ENCODE measurements around the gene TEKT3. TPM values are rescaled to one million over a fixed set of nuclear protein-coding genes. Genes with fewer than 3 reads are reported as not detected.

TEKT3 gene
- total and polyA plus RNA-seq, 2 of the 4 experiments (the other 2 are of a cell fraction) = 0.15 TPM; not detected in 1

DNA sequence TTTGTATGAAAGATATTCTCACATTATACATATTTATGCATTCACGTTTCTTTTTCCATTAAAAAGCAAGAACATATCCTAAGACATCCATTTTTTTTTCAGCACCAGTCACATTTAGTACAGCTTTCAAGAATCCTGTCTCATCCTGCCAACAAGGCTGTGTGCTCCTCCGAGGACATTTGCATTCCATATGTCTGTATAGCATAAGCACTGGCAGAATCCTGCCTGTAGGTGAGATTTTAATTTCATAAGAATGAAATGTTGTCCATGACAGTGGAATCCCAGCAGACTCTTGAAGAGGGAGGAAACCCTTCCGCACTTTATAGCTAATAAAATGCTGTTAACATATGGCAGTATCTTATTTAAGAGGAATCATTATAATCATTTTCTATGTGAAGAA, 73.4 kb downstream of the TEKT3 start:
- H4K20me1 ChIP-seq (ENCODE audit: insufficient read depth, low read length) = 0 out of 2 replicates have a peak, but pooled peaks cover 5% of the 10 kb centered on the region
- POLR2A ChIA-PET (ENCODE audit: unreplicated experiment) = interaction anchor here (0.6 kb wide), 1 partner anchor 165 kb away, joined by 4 read pairs; no protein-coding TSS in a partner anchor
- no peak overlapping the region for H2BK120ac ChIP-seq (ENCODE audit: low read depth, low read length)
- H2AK9ac ChIP-seq (replicated peaks; ENCODE audit: low read depth, low read length, poor library complexity) = no peak overlapping the region
- no peak overlapping the region for H3K4ac ChIP-seq (ENCODE audit: low read depth, low read length)
- intact Hi-C loops (cut with micrococcal nuclease) (loop anchor here (10.0 kb wide), 1 partner anchor 77 kb away; the partner anchor contains the start of gene TEKT3), in situ Hi-C loops (cut with MboI; ENCODE audit: low sequenced_read_pairs) (loop anchor here (10.0 to 25.0 kb wide), 3 partner anchors 167 to 694 kb away; no protein-coding TSS in a partner anchor), dilution Hi-C loops (cut with HindIII; ENCODE audit: low sequenced_read_pairs, unreplicated experiment) (no loop called here)
- no peak overlapping the region for H2BK5ac ChIP-seq (ENCODE audit: low read depth, low read length, poor library complexity, severe bottlenecking)
- H4K8ac ChIP-seq (ENCODE audit: low read depth in 2 of 2, low read length in 2 of 2) = no peak overlapping the region
- no peak overlapping the region for H4K91ac ChIP-seq (ENCODE audit: insufficient read depth, low read depth, low read length)
- no TSS peak for BruUV-seq (replicated peaks)
- H3K56ac ChIP-seq (ENCODE audit: extremely low read depth, insufficient read depth, low read length) = no peak overlapping the region
- H3K9ac ChIP-seq (ENCODE audit: low read depth, low read length) = no peak overlapping the region
- DNase-seq = no peak
- H3K9me3 ChIP-seq (ENCODE audit: control insufficient read depth, insufficient read depth, low read length) = no peaks in the 10 kb centered on the region
- H2AK5ac ChIP-seq (ENCODE audit: low read depth, low read length) = no peak overlapping the region
- TF ChIP-seq CEBPB (IDR thresholded peaks at IDR 0.05; ENCODE audit: low read depth, low read length) (no peak), FOS (IDR thresholded peaks at IDR 0.05; ENCODE audit: low read depth, low read length) (no peak), MAFK (IDR thresholded peaks at IDR 0.05; ENCODE audit: low read depth, low read length) (no peak), SMC3 (IDR thresholded peaks at IDR 0.05; ENCODE audit: low read depth, low read length) (no peak), MXI1 (IDR thresholded peaks at IDR 0.05; ENCODE audit: borderline replicate concordance, low read depth, low read length) (no peak), POLR2A (IDR thresholded peaks at IDR 0.05; ENCODE audit: low read depth, low read length) (no peak), BHLHE40 (IDR thresholded peaks at IDR 0.05; ENCODE audit: low read depth, low read length) (no peak), CHD1 (IDR thresholded peaks at IDR 0.05; ENCODE audit: low read depth, low read length) (no peak), RCOR1 (IDR thresholded peaks at IDR 0.05; ENCODE audit: insufficient replicate concordance, low read length) (no peak)
- TF ChIP-seq, protein P1, sequence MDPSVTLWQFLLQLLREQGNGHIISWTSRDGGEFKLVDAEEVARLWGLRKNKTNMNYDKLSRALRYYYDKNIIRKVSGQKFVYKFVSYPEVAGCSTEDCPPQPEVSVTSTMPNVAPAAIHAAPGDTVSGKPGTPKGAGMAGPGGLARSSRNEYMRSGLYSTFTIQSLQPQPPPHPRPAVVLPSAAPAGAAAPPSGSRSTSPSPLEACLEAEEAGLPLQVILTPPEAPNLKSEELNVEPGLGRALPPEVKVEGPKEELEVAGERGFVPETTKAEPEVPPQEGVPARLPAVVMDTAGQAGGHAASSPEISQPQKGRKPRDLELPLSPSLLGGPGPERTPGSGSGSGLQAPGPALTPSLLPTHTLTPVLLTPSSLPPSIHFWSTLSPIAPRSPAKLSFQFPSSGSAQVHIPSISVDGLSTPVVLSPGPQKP (IDR thresholded peaks at IDR 0.05; ENCODE audit: borderline replicate concordance, low read depth, low read length) = no peak
- peaks cover 10% of the 10 kb centered on the region for H3K9me1 ChIP-seq (ENCODE audit: insufficient read depth, low read length)
- H3K4me2 ChIP-seq (ENCODE audit: low read depth, low read length) = no peak overlapping the region
- H3K27me3 ChIP-seq (ENCODE audit: control insufficient read depth, insufficient read depth, low read length) = peaks cover 50% of the 10 kb centered on the region
- H3K18ac ChIP-seq (ENCODE audit: low read depth, low read length) = no peak overlapping the region
- CTCF ChIA-PET = no interaction called here
- no peaks in the 10 kb centered on the region for H3K79me1 ChIP-seq (ENCODE audit: low read depth in 1 of 2, low read length in 2 of 2)
- H3K27ac ChIP-seq (ENCODE audit: insufficient read depth, low read length) = no peak overlapping the region
- H2AFZ ChIP-seq (replicated peaks; ENCODE audit: low read length, poor library complexity) = no peak overlapping the region
- H3K23ac ChIP-seq (ENCODE audit: low read depth, low read length) = no peak overlapping the region
- no peak for ATAC-seq (ENCODE audit: low read depth)
- no peak overlapping the region for H3K4me3 ChIP-seq (ENCODE audit: insufficient read depth, low read depth, low read length)
- no peak overlapping the region for H2BK15ac ChIP-seq (ENCODE audit: low read depth, low read length)
- peaks cover 16% of the 10 kb centered on the region for H3K4me1 ChIP-seq (ENCODE audit: control insufficient read depth, insufficient read depth, low read length)
- H2BK20ac ChIP-seq (ENCODE audit: low read depth, low read length) = no peak overlapping the region
- no CpG with 5 or more reads among the region's 3 CpGs for WGBS, 2 experiments (ENCODE audit: extremely low coverage in 2 of 2, insufficient read length in 1 of 2)
- H4K5ac ChIP-seq (ENCODE audit: low read depth, low read length) = no peak overlapping the region
- no peaks in the 10 kb centered on the region for H3K36me3 ChIP-seq (ENCODE audit: control insufficient read depth, insufficient read depth, low read length)
- H3K14ac ChIP-seq (replicated peaks; ENCODE audit: low read depth, low read length) = no peak overlapping the region
